ENCODE results near the gene ST14.
"Not testable (repeated sequence)": the region's sequence is repeated elsewhere in the genome, so short reads cannot be mapped to it uniquely, and the experiment has no call there.

ST14 gene

DNA sequence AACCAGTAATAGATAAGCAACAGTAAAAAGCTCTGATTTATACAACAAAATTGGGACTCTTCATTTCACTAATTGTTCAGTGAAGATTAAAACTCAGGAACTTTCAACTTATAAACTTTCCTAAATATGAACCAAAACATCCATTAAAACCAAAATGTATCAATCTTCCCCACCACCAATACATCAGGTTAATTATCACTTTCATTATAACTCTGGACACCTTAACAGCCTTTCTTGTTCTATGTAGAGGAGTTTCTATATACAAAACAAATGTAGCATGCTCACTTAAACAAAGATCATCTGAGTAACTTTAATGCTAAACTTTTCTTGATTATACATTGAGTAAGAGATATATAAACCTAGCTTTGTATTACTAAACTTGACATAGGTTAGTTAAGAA, 74.7 kb downstream of the ST14 start:
- no peak for DNase-seq (ENCODE audit: extremely low spot score)
- CTCF ChIA-PET, result no interaction called here
- POLR2A ChIA-PET, result no interaction called here
- TF ChIP-seq, protein P1, sequence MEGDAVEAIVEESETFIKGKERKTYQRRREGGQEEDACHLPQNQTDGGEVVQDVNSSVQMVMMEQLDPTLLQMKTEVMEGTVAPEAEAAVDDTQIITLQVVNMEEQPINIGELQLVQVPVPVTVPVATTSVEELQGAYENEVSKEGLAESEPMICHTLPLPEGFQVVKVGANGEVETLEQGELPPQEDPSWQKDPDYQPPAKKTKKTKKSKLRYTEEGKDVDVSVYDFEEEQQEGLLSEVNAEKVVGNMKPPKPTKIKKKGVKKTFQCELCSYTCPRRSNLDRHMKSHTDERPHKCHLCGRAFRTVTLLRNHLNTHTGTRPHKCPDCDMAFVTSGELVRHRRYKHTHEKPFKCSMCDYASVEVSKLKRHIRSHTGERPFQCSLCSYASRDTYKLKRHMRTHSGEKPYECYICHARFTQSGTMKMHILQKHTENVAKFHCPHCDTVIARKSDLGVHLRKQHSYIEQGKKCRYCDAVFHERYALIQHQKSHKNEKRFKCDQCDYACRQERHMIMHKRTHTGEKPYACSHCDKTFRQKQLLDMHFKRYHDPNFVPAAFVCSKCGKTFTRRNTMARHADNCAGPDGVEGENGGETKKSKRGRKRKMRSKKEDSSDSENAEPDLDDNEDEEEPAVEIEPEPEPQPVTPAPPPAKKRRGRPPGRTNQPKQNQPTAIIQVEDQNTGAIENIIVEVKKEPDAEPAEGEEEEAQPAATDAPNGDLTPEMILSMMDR (IDR thresholded peaks at IDR 0.05; ENCODE audit: control extremely low read depth, extremely low read depth, low read depth, missing control alignments), result no peak

- ChIA-PET CTCF (interaction anchor here (1.2 kb wide), 1 partner anchor 10 kb away, joined by 3 read pairs; no protein-coding TSS in a partner anchor), POLR2A (no interaction called here)
- no peak for DNase-seq (ENCODE audit: extremely low spot score)
- TF ChIP-seq, protein P1 (IDR thresholded peaks at IDR 0.05; ENCODE audit: control extremely low read depth, extremely low read depth, low read depth, missing control alignments), result no peak
Measured at GRCh38 chr11:130237282-130238006, 77.9 kb downstream of the ST14 start.

DNA sequence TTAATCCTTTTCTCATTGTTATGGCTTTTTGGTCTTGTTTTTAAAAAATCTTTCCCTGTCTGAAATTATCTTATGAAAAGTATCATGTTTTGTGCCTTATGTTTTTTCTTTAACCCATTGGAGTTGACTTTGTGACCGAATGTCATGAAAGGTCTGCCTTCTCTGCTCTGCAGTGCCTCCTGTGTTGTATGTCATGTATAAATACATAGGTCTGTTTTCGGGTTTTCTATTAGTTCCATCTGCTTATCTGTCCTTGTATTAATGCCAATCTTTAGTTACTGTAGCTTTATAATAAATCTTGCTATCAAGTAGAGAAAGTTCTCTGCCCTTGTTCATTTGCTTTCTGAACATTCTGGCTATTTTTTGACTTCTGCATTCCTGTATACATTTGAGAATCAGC, 82.1 kb downstream of the ST14 start:
- CTCF ChIA-PET, result no interaction called here

GRCh38 chr11:130243816-130244215, 84.2 kb downstream of the ST14 start:
- peak; percentile 45 for DNase-seq (ENCODE audit: extremely low spot score)
- POLR2A ChIA-PET, result no interaction called here

More for the DNA sequence above, 82.1 kb downstream of the ST14 start:
- POLR2A ChIA-PET, result no interaction called here
- DNase-seq (ENCODE audit: extremely low spot score), result no peak
- TF ChIP-seq, protein P1 (IDR thresholded peaks at IDR 0.05; ENCODE audit: control extremely low read depth, extremely low read depth, low read depth, missing control alignments), result no peak

DNA sequence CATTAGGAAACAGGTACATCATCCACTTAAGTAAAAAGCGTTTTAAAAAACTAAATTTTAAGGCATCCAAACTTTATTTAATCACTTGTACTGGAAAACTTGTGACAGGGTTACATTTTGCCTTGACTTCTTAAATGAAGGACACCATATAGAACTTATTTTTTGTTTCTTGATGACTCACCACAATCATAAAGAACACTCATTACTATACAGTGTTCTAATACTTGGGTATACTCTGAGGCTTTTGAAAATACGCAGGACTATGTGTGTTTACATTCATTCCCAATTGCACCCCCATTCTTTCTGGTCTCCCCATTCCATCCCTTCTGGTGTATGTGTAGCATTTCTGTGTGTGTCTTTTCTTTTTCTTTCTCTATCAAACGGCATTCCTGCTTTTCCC, 85.3 kb downstream of the ST14 start:
- POLR2A ChIA-PET, result no interaction called here
- TF ChIP-seq, protein P1 (IDR thresholded peaks at IDR 0.05; ENCODE audit: control extremely low read depth, extremely low read depth, low read depth, missing control alignments), result no peak
- CTCF ChIA-PET, result no interaction called here
- no peak for DNase-seq (ENCODE audit: extremely low spot score)

More at GRCh38 chr11:130243816-130244215, 84.2 kb downstream of the ST14 start:
- CTCF ChIA-PET, result interaction anchor here (0.9 kb wide), 1 partner anchor 18 kb away, joined by 3 read pairs; no protein-coding TSS in a partner anchor
- TF ChIP-seq, protein P1 (IDR thresholded peaks at IDR 0.05; ENCODE audit: control extremely low read depth, extremely low read depth, low read depth, missing control alignments), result no peak

GRCh38 chr11:130245375-130245774, 85.8 kb downstream of the ST14 start:
- DNase-seq (ENCODE audit: extremely low spot score); CTCF ChIA-PET; POLR2A ChIA-PET: not testable (repeated sequence)

DNA sequence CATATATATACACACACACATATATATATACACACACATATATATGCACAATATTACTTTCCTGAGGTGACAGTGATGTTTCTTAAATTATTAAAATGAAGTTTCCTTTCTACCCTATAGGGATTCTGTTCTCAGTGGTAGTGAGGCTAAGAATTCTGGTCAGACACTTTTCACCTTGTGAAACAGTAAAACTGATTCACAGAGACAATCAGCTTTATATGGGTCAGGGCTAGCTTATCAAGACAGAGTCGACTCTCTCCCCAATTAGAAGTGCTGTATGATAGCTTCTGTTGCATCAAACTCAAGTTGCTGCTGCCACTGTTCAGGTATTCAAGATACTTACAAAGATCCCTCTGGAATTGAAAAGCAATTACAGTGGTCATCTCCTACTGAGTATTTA, 86.7 kb downstream of the ST14 start:
- TF ChIP-seq, protein P1 (IDR thresholded peaks at IDR 0.05; ENCODE audit: control extremely low read depth, extremely low read depth, low read depth, missing control alignments), result no peak
- no peak for DNase-seq (ENCODE audit: extremely low spot score)
- ChIA-PET POLR2A (no interaction called here), CTCF (no interaction called here)
